Fibroblast of lung (primary cell): ENCODE data around the gene HHIPL1. TPM values are rescaled to one million over a fixed set of nuclear protein-coding genes. Genes with fewer than 3 reads are reported as not detected.

Source experiments
- polyA plus RNA-seq, 2 donors: library from polyadenylated mRNA; depleted of rRNA in 1 of 2; stranded (reverse) in 1 of 2; unstranded in 1 of 2; fragments of >200 nt; gene quantifications; 2 replicates each; pipeline ENCODE4 v1.2.1, GENCODE V29; 2011 to 2012; ENCODE audit warnings: missing spikeins in 1 of 2
- total RNA-seq: library from RNA; depleted of rRNA; stranded (reverse); fragments of >200 nt; gene quantifications from 2 replicates; pipeline ENCODE4 v1.2.1, GENCODE V29; 2014

HHIPL1 gene
- total and polyA plus RNA-seq, 2 donors (not counting 1 experiment from before 2014, with no cell fraction given): 1.5 to 9.9 TPM

Other genes starting within 250 kb of the HHIPL1 start
- gene SETD3, start 164.3 kb upstream of the HHIPL1 start, total RNA-seq: 38.3 and 43.1 TPM in 2 replicates
- 30.9 TPM in 2 replicates for gene SETD3, start 164.3 kb upstream of the HHIPL1 start, polyA plus RNA-seq
- gene CCNK, start 163.7 kb upstream of the HHIPL1 start, total RNA-seq: 33.9 and 51.0 TPM in 2 replicates
- 7.3 and 12.9 TPM in 2 replicates for gene CCNK, start 163.7 kb upstream of the HHIPL1 start, polyA plus RNA-seq
- gene CCDC85C, start 40.9 kb upstream of the HHIPL1 start, total RNA-seq: 2.6 and 9.6 TPM in 2 replicates
- 4.6 and 8.3 TPM in 2 replicates for gene CCDC85C, start 40.9 kb upstream of the HHIPL1 start, polyA plus RNA-seq
- gene CYP46A1, start 39.2 kb downstream of the HHIPL1 start, total RNA-seq: under 0.01 and 0.33 TPM in 2 replicates
- 0.09 and 0.11 TPM in 2 replicates for gene CYP46A1, start 39.2 kb downstream of the HHIPL1 start, polyA plus RNA-seq
- gene EML1, start 148.3 kb downstream of the HHIPL1 start, total RNA-seq: 36.2 and 74.5 TPM in 2 replicates
- gene EML1, start 148.3 kb downstream of the HHIPL1 start, polyA plus RNA-seq: 22.4 and 25.5 TPM in 2 replicates